Measurements from ENCODE around the gene TMEM44.
"Not testable (repeated sequence)": the region's sequence is repeated elsewhere in the genome, so short reads cannot be mapped to it uniquely, and the experiment has no call there.

Gene TMEM44

DNA sequence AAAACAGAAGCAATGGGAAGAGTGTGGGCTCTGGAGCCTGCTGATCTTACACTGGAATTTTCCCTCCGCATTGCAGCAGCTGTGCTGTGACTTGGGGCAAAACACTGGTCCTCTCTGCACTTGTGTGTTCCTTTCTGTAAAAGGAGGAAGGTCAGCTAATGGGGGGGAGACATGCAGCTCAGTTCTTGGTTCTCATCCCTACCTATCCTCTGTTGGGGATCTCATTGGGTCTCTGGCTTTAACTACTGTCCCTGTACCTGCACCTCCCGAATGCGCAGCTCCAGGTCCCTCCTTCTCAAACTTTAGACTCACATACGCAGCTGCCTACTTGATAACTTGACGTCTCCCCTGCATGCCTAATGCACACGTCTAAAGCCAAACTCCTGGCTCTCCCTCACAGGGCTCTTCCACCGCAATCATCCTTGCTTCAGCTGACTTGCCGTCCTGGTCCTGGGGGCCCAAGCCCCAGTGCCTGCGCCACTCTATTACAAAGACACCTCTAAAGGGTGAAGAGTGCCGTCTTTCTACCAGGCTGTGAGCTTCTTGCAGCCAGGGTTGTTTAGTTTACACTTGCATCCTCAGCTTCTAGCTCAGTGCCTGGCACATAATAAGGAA lies 5.9 kb upstream of the TMEM44 start:
- DNase-seq, result no peak

- no peak for DNase-seq
Measured at GRCh38 chr3:194637541-194638400, 4.6 kb upstream of the TMEM44 start.

GRCh38 chr3:194637066-194637465 lies 3.8 kb upstream of the TMEM44 start:
- DNase-seq, result no peak

DNA sequence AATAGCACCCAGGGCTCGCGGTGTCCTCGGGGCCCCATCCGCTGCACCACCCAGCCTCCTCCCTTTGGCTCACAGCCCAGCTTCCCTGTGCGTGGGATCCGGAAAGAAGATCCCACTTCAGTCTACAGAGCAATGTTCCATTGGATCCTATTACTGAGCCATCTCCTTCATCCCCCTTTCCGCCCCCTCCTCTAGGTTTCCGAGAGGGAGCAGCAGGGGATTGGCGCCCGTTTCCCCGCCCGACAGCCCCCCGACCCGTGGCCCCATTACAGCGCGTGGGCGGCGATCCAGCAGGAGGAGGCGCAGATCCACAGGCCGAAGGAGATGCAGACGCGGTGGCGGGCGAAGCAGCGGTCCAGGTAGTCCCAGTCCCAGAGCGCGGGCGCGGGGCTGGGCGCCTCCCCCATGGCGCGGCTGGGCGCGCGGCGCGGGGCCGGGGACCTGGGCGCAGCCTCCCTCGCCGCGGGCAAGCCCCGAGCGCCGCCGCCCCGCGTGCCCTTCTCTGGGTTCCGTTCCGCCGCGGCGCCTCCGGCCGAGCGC lies 340 bp downstream of the TMEM44 start:
- no peak for DNase-seq

- no peak for DNase-seq
Measured at GRCh38 chr3:194632226-194632808, 902 bp downstream of the TMEM44 start.

DNA sequence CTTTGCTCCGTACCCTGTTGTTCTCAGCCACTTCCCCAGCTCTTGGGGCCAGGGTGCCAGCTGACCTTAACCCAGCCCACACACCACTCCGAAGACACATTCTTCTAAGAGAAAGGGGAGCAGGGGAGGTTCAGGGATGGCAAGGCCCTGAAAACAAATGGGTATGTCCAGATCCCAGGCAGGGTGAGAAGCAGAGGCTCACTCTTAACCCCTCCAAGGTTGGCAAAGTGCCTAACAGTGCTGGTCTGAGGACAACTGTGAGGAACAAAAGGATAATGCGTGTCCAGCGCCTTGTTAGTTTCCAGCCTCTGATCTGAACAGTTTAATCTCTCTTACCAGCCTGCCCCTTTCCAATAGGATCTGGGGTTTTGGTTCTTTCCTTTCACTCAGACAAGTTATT lies 1.5 kb downstream of the TMEM44 start:
- no peak for DNase-seq

GRCh38 chr3:194630681-194631080 lies 2.5 kb downstream of the TMEM44 start:
- DNase-seq, result not testable (repeated sequence)

GRCh38 chr3:194624956-194625355 lies 8.3 kb downstream of the TMEM44 start:
- no peak for DNase-seq

DNA sequence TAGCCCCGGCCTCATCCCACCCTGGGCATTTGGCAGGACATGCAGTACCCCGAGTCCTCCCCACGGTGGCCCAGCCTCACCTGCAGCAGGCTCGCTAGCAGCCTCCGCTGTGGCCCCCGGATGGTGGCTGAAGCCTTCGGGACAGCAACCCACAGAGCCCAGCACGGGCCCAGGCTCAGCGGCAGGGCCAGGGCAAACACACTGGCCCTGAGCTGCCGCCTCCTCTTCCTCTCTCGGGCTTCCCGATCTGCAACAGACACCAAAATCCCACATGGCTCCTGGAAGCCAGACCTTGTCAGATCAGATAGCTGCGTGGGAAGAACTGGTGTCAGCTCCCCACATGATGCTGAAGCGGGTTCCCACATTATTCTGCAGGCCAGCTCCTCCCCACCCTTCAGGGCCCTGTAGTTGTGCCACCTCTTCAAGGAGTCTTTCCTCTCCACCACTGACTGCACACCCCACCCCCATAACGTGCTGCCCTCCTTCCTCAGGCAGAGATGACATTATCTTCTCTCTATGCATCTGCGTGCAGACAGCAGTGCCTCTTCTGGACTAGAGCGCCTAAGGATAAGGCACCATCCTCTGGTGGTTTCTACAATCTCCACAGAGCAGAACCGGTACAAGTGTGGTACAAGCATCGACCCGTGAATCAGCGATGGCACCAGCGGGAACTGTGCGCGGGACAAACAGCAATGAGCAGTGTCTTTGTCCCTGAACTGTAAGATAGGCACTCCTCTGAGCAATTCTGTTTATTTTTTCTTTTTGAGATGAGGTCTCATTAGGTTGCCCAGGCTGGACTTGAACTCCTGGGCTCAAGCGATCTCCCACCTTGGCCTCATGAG lies 9.5 kb downstream of the TMEM44 start:
- DNase-seq, result no peak

GRCh38 chr3:194622621-194623340 lies 10.4 kb downstream of the TMEM44 start:
- no peak for DNase-seq

DNA sequence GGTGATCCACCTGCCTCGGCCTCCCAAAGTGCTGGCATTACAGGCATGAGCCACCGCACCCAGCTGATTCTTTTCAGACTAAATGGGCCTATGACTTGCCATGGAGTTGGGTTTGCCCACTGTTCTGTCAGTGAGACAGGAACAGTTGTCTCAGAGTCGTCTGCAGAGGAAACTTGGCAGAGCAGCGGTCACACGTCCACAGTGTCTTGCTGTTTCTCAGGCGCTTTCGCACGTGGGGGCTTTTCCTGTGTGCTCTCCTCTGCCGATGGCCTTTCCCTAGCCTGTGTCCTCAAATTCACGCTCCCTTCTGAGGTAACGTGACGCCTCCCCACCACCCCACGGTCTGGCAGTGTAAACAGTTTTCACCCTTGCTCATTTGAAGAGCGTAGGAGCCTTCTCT lies 11.3 kb downstream of the TMEM44 start:
- DNase-seq, result no peak

DNA sequence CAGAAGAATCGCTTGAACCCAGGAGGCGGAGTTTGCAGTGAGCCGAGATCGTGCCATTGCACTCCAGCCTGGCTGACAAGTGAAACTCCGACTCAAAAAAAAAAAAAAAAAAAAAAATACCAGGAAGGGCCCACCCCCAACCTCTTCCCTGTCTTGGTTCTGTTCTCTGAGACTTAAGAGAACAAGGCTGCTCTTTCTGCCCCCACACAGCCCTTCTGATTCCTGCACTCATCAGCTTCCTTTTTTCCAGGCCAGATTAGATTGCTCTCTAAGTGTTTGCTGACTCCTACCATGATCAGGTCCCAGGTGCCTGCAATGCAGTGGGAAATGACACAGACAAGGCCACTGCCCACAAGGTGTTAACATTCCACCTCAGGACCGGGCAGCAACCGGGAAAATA lies 13.0 kb downstream of the TMEM44 start:
- DNase-seq, result no peak

DNA sequence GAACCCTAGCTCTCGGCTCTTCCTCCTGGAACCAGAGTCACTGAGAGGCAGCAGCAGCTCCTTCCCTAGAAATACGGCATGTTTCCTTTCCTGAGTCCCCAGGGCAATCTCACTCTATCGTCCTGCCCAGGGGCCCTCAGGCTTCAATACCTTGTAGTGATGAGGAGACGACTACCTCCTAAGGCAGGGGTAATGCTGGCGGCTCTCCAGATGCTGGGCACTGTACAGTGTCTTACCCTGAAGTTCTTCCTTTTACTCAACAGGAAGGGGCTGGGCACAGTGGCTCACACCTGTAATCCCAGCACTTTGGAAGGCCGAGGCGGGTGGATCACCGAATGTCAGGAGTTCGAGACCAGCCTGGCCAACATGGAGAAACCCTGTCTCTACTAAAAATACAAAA lies 13.5 kb downstream of the TMEM44 start:
- no peak for DNase-seq

DNA sequence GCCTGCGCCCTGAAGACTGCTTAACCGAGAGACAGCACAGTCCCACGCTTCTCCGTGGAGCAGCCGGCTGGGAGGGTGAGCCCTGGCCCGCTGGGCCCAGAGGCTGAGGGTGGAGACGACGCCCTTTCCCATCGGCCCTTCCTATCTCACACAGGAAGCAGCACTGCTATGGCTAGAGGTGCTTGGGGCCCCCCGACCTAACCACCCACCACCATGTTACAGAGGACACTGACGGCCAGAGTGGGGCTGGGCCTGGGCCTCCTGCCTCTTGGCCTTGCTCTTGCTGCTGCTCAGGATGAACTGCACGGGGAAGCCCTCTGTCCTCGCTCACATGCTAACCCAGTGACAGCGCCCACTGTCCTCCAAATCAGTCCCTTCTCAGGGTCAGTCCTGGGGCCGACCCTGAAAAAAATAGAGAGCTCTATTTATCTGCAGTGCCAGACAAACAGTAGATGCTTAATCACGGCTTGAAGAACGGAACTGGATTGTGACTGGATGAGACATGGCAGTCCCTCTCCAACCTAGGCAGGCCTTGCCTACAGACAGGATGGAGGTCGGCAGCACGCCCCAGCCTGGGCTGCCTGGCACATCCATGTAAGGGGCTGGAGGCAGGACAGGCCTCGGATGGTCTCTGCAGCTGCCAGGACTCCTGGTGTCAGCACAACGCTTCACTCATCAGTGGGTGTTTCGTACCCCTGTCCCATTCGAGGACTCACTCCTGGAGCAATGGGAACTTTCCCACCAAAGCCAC lies 14.2 kb downstream of the TMEM44 start:
- no peak for DNase-seq

DNA sequence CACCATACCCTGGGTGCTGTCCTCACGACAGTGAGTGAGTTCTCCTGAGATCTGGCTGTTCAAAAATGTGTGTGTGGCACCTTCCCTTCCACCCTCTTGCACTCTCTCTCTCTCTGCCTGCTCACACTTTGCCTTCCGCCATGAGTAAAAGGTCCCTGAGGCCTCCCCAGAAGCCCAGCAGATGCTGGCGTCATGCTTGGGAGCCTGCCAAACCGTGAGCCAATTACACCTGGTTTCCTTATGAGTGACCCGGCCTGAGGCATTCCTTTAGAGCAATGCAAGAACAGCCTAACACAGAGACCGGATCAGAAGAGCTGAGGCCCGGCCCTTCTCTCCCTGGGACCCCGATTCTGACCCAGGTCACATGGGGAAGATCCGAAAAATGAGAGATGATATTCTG lies 15.4 kb downstream of the TMEM44 start:
- no peak for DNase-seq

GRCh38 chr3:194617143-194617671 lies 16.0 kb downstream of the TMEM44 start:
- no peak for DNase-seq

- DNase-seq, result no peak
Measured at GRCh38 chr3:194615226-194615625, 18.0 kb downstream of the TMEM44 start.

DNA sequence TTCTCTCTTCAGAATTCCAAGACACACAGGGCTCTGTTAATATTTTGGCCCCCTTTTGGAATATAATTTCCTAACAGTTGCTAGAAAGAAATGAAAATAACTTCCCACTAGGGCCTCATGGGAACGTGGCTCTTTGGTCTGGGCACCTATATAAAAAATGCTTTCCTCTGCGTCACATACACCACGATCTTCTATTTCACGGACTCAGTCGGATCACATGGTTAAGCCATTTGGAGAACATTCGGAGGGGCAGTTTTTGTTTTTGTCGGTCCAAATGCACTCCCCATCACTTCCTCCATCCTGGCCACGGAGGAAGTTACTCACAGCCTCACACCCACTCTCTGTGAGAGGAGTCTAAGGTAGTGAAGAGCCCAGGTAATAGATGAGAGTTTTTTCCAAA lies 21.0 kb downstream of the TMEM44 start:
- no peak for DNase-seq

DNA sequence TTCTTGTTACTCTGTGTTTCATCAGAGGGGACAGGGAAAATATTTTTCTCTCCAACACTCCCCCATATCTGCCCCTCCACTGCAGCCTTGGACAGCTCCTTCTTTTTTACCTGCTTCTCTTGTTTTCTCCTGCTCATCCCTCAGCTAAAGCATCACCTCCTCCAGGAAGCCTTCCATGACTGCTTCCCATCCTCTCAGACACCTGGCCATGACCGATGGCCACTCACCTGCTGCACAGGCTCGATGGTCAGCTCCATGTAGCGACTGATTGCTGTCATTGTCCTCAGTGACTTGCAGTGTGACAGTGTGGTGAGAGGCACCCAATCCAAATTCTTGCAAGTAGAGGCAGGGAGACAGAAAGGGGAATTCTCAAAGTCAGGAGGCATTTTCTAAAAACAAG lies 22.5 kb downstream of the TMEM44 start:
- no peak for DNase-seq

DNA sequence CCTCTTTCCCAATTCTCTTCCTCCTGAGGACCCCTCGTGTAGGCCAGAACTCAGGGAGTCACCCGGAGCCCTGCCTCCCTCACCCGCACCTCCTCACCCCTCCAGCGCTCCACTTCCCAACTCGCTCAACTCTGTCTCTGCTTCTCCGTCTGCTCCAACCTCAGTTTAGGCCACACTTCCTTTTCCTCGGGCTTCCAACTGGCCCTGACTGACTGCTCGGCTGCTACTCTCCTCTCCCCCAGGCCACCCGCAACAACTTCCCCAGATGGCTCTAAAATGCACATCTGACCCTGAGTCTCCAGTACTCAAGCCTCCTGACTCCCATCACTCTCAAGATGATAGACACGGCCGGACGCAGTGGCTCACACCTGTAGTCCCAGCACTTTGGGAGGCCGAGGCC lies 23.6 kb downstream of the TMEM44 start:
- no peak for DNase-seq

DNA sequence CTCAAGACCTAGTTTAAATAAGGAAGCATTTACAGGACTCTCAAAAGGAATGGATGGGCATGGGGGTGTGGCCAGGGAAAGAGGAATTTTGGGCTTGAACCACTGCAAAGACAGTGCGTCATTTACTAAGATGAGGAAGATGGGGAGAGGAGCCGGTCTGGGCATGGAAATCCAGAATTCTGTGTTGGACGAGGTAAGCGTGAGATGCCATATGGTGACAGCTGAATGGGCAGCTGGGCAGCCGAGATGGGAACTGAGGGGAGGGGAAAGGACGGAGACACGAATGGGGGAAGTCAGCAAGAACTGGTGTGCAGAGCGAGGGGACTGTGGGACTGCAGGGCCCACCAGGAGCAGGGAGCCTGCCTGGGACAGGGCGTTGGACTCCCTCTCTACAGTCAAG lies 24.2 kb downstream of the TMEM44 start:
- no peak for DNase-seq

All from NCI-H1092 (cell line).